ENCODE measurements around the gene AKT2. TPM values are rescaled to one million over a fixed set of nuclear protein-coding genes. Genes with fewer than 3 reads are reported as not detected.

Gene AKT2
- total and polyA plus RNA-seq, 2 donors from 2014 or later, result 75.0 to 154 TPM

- Histone ChIP-seq H3K27ac (ENCODE audit: low read depth in 2 of 2, low read length in 2 of 2) (peak overlapping the region in 1 of 2 donors; percentile 13), H3K9me3 (ENCODE audit: control insufficient read depth in 2 of 3, insufficient read depth in 1 of 3, low read length in 3 of 3) (no peaks in the 10 kb centered on the region), H3K4me1 (ENCODE audit: control insufficient read depth in 2 of 3, insufficient read depth in 2 of 3, low read depth in 1 of 3, low read length in 3 of 3) (peaks cover 2 to 38% (median 19%) of the 10 kb centered on the region in 3 donors), H3K4me3 (ENCODE audit: low read length in 3 of 3) (no peak overlapping the region), H3K36me3 (ENCODE audit: control insufficient read depth in 2 of 3, insufficient read depth in 3 of 3, low read length in 3 of 3) (peaks cover 0 to 10% (median 3%) of the 10 kb centered on the region in 3 donors), H3K27me3 (ENCODE audit: control insufficient read depth, insufficient read depth, low read length) (no peaks in the 10 kb centered on the region), H3K9ac (ENCODE audit: low read length in 3 of 3) (no peak overlapping the region)
- no peak for TF ChIP-seq CTCF (IDR thresholded peaks at IDR 0.05; ENCODE audit: borderline replicate concordance, extremely low read depth, insufficient read depth)
- intact Hi-C loops (cut with DNase I), result no loop called here
- DNase-seq (no peak), FAIRE-seq (no peak)
Measured at GRCh38 chr19:40274585-40275544, 10.3 kb downstream of the AKT2 start.

- Histone ChIP-seq H3K4me3 (ENCODE audit: low read length in 3 of 3) (no peak overlapping the region), H3K9me3 (ENCODE audit: control insufficient read depth in 2 of 3, insufficient read depth in 1 of 3, low read length in 3 of 3) (no peaks in the 10 kb centered on the region), H3K4me1 (ENCODE audit: control insufficient read depth in 2 of 3, insufficient read depth in 2 of 3, low read depth in 1 of 3, low read length in 3 of 3) (peaks cover 0 to 27% (median 8%) of the 10 kb centered on the region in 3 donors), H3K9ac (ENCODE audit: low read length in 3 of 3) (no peak overlapping the region), H3K27me3 (ENCODE audit: control insufficient read depth, insufficient read depth, low read length) (no peaks in the 10 kb centered on the region), H3K36me3 (ENCODE audit: control insufficient read depth in 2 of 3, insufficient read depth in 3 of 3, low read length in 3 of 3) (peaks cover 0 to 10% (median 3%) of the 10 kb centered on the region in 3 donors), H3K27ac (ENCODE audit: low read depth in 2 of 2, low read length in 2 of 2) (no peak overlapping the region)
- intact Hi-C loops (cut with DNase I), result no loop called here
- TF ChIP-seq CTCF (IDR thresholded peaks at IDR 0.05; ENCODE audit: borderline replicate concordance, extremely low read depth, insufficient read depth), result no peak
- FAIRE-seq, result no peak
- no peak for DNase-seq
Measured at GRCh38 chr19:40273469-40274360, 11.4 kb downstream of the AKT2 start.

DNA sequence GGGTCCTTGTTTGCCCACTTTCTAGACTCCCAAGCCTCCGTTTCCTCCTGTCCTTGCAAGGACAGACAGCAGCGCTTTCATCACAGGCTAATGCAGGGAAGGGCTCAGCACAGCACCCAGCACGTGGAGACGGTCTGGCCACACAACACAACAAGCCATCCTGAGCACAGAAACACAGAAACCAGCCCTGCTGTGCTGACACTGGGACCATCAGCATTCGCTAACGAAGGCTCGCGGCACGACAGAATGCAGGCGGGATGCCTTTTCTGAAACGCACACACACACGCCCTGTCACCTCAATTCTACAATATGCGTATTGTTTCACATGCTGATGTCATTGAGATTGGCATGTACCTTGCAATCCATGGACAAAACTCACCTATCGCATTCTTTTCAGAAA, 12.9 kb downstream of the AKT2 start:
- H3K27ac ChIP-seq (ENCODE audit: low read depth in 2 of 2, low read length in 2 of 2), result no peak overlapping the region
- no peak for TF ChIP-seq CTCF (IDR thresholded peaks at IDR 0.05; ENCODE audit: borderline replicate concordance, extremely low read depth, insufficient read depth)

More for the DNA sequence above, 12.9 kb downstream of the AKT2 start:
- peaks cover 0 to 21% (median 12%) of the 10 kb centered on the region in 3 donors for H3K4me1 ChIP-seq (ENCODE audit: control insufficient read depth in 2 of 3, insufficient read depth in 2 of 3, low read depth in 1 of 3, low read length in 3 of 3)
- DNase-seq (no peak), FAIRE-seq (no peak)
- peaks cover 0 to 10% (median 3%) of the 10 kb centered on the region in 3 donors for H3K36me3 ChIP-seq (ENCODE audit: control insufficient read depth in 2 of 3, insufficient read depth in 3 of 3, low read length in 3 of 3)
- intact Hi-C loops (cut with DNase I), result no loop called here
- no peak overlapping the region for H3K9ac ChIP-seq (ENCODE audit: low read length in 3 of 3)
- no peaks in the 10 kb centered on the region for H3K9me3 ChIP-seq (ENCODE audit: control insufficient read depth in 2 of 3, insufficient read depth in 1 of 3, low read length in 3 of 3)
- H3K27me3 ChIP-seq (ENCODE audit: control insufficient read depth, insufficient read depth, low read length), result no peaks in the 10 kb centered on the region
- H3K4me3 ChIP-seq (ENCODE audit: low read length in 3 of 3), result no peak overlapping the region
